A673 (cell line): Measurements from ENCODE around the gene WFDC2.

Experiments
- EZH2 ChIP-seq: fragments of 200-600 bp; sonication (generic); IDR thresholded peaks from 2 replicates; pipeline ENCODE4 v1.6.1; 2017; ENCODE audit warnings: borderline replicate concordance, low read depth, mild to moderate bottlenecking, mixed read lengths, antibody characterized with exemption, low read length; ENCODE audit not compliant: poor library complexity, severe bottlenecking
- TF ChIP-seq, protein P1 (sequence below): fragments of 300-800, 200-600 bp; sonication (generic); conservative IDR thresholded peaks from 2 replicates; pipeline ENCODE4 v1.5.1; 2017; ENCODE audit warnings: low read depth, mild to moderate bottlenecking, antibody characterized with exemption, low read length, moderate library complexity, mixed read lengths

DNA sequence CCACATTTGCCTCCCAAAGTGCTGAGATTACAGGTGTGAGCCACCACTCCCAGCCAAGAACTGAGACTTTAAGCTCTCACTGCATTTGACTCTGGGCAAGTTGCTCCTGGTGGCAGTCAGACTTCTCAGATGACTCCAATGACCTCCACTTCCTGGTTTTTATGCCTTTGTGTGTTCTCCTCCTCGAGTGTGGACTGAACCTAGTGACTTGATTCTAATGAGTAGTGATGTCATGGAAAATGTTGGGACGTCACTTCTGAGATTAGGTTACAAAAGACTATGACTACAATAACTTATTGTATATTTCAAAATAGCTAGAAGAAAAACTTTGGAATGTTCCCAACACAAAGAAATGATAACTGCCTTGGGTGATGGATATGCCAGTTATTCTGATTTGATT is 33.9 kb downstream of the WFDC2 start:
- TF ChIP-seq, protein P1, sequence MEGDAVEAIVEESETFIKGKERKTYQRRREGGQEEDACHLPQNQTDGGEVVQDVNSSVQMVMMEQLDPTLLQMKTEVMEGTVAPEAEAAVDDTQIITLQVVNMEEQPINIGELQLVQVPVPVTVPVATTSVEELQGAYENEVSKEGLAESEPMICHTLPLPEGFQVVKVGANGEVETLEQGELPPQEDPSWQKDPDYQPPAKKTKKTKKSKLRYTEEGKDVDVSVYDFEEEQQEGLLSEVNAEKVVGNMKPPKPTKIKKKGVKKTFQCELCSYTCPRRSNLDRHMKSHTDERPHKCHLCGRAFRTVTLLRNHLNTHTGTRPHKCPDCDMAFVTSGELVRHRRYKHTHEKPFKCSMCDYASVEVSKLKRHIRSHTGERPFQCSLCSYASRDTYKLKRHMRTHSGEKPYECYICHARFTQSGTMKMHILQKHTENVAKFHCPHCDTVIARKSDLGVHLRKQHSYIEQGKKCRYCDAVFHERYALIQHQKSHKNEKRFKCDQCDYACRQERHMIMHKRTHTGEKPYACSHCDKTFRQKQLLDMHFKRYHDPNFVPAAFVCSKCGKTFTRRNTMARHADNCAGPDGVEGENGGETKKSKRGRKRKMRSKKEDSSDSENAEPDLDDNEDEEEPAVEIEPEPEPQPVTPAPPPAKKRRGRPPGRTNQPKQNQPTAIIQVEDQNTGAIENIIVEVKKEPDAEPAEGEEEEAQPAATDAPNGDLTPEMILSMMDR, result no peak
- TF ChIP-seq EZH2, result no peak
